H1 (cell line): Measurements from ENCODE around the gene TPPP. TPM values are rescaled to one million over a fixed set of nuclear protein-coding genes. Genes with fewer than 3 reads are reported as not detected.
A peak's percentile ranks its signal among the peaks of the same experiment; 100 is the strongest.

Source experiments
- CTCF ChIA-PET: fragments of 300-600 bp; sonication (Branson Sonifier 250); formaldehyde crosslinking; loops from one replicate; lab custom pipeline; 2021; ENCODE audit not compliant: partially characterized antibody; lab: Charles Lee
- POLR2A ChIA-PET: fragments of 300-600 bp; sonication (Branson Sonifier 250); formaldehyde crosslinking; loops from one replicate; lab custom pipeline; 2021; ENCODE audit warnings: inconsistent platforms; ENCODE audit not compliant: partially characterized antibody; lab: Charles Lee
- DNase-seq, 2 experiments: peaks; one replicate each; pipeline versions ENCODE4 v3.0.0 to v3.0.0-alpha.2; 2010 to 2022; ENCODE audit warnings: low spot score in 2 of 2, low read depth in 1 of 2, mixed read lengths in 1 of 2
- FAIRE-seq: peaks from 2 replicates; lab custom pipeline; 2011; peaks lifted over from hg19 to GRCh38; lab: Jason Lieb, UNC
- H2AFZ ChIP-seq: 2 replicates; pipeline ENCODE4 v1.8.1; 2012; ENCODE audit warnings: low read length, inconsistent platforms
- H2AK5ac ChIP-seq: 2 replicates; pipeline ENCODE4 v1.6.1; 2013; ENCODE audit warnings: low read depth, low read length
- H2BK120ac ChIP-seq: replicated peaks from 2 replicates; pipeline ENCODE3; 2013; ENCODE audit warnings: low read depth, low read length, inconsistent platforms
- H2BK12ac ChIP-seq: 2 replicates; pipeline ENCODE4 v1.6.1; 2013; ENCODE audit warnings: low read depth, low read length
- H2BK15ac ChIP-seq: 2 replicates; pipeline ENCODE4 v1.6.1; 2013; ENCODE audit warnings: low read length
- H2BK20ac ChIP-seq: 2 replicates; pipeline ENCODE4 v1.6.1; 2013; ENCODE audit warnings: low read length
- H2BK5ac ChIP-seq: 2 replicates; pipeline ENCODE4 v1.6.1; 2013; ENCODE audit warnings: low read depth, low read length
- H3K14ac ChIP-seq: 2 replicates; pipeline ENCODE4 v1.6.1; 2013; ENCODE audit warnings: inconsistent platforms; ENCODE audit not compliant: insufficient read length
- H3K18ac ChIP-seq: 2 replicates; pipeline ENCODE4 v1.6.1; 2013; ENCODE audit warnings: low read length; ENCODE audit errors: extremely low read depth
- H3K23ac ChIP-seq: 2 replicates; pipeline ENCODE4 v1.6.1; 2013; ENCODE audit warnings: inconsistent platforms; ENCODE audit not compliant: insufficient read length
- H3K23me2 ChIP-seq: 2 replicates; pipeline ENCODE4 v1.6.1; 2013; ENCODE audit warnings: low read depth, low read length
- H3K27ac ChIP-seq: 2 replicates; pipeline ENCODE4 v1.6.1; 2011; ENCODE audit warnings: low read depth, low read length, inconsistent platforms
- H3K27me3 ChIP-seq, 4 experiments: replicated peaks in 1 of 4; 1 replicate in 1 of 4; 2 replicates in 3 of 4; pipeline versions ENCODE4 v1.6.1 to v1.8.1; 2011 to 2013; ENCODE audit warnings: low read length in 3 of 4, mild to moderate bottlenecking in 3 of 4, inconsistent platforms in 2 of 4, mixed read lengths in 2 of 4, moderate library complexity in 1 of 4; ENCODE audit not compliant: control insufficient read depth in 3 of 4, insufficient read depth in 3 of 4; ENCODE audit errors: extremely low read depth in 1 of 4
- H3K36me3 ChIP-seq, 4 experiments: 2 replicates each; pipeline versions ENCODE4 v1.6.1 to v1.8.1; 2011 to 2013; ENCODE audit warnings: mild to moderate bottlenecking in 4 of 4, low read length in 3 of 4, moderate library complexity in 2 of 4, control low read depth in 1 of 4, inconsistent platforms in 1 of 4; ENCODE audit not compliant: insufficient read depth in 4 of 4, control insufficient read depth in 2 of 4
- H3K4ac ChIP-seq: replicated peaks from 2 replicates; pipeline ENCODE3; 2013; ENCODE audit warnings: low read length, low read depth, mixed read lengths, inconsistent platforms; ENCODE audit not compliant: insufficient read length
- H3K4me1 ChIP-seq, 4 experiments: replicated peaks in 1 of 4; 1 replicate in 1 of 4; 2 replicates in 3 of 4; pipeline versions ENCODE4 v1.6.1 to v1.8.1; 2011 to 2013; ENCODE audit warnings: low read length in 3 of 4, inconsistent platforms in 2 of 4, mixed read lengths in 1 of 4; ENCODE audit not compliant: insufficient read depth in 4 of 4, control insufficient read depth in 3 of 4
- H3K4me2 ChIP-seq, 2 experiments: 2 replicates each; pipeline versions ENCODE4 v1.6.1 to v1.8.1; 2011 to 2013; ENCODE audit warnings: low read depth in 2 of 2, low read length in 2 of 2, control low read depth in 1 of 2, inconsistent platforms in 1 of 2, mild to moderate bottlenecking in 1 of 2; ENCODE audit not compliant: insufficient read depth in 1 of 2
- H3K4me3 ChIP-seq, 4 experiments: fragments of 200-600, 300-600 bp in 1 of 4; sonication (generic), shearing (Covaris generic), sonication (Bioruptor Twin) in 1 of 4; 2 replicates each; pipeline versions ENCODE4 v1.5.1 to v1.8.1; 2011 to 2016; ENCODE audit warnings: low read length in 4 of 4, low read depth in 3 of 4, control low read depth in 2 of 4, inconsistent platforms in 2 of 4, mild to moderate bottlenecking in 2 of 4, mixed read lengths in 1 of 4, moderate library complexity in 1 of 4; ENCODE audit not compliant: insufficient read depth in 2 of 4; ENCODE audit errors: extremely low read depth in 1 of 4
- H3K56ac ChIP-seq: replicated peaks from 2 replicates; pipeline ENCODE3; 2013; ENCODE audit warnings: low read depth, mild to moderate bottlenecking, mixed read lengths, low read length, inconsistent platforms; ENCODE audit not compliant: insufficient read length
- H3K79me1 ChIP-seq: 2 replicates; pipeline ENCODE4 v1.6.1; 2013; ENCODE audit warnings: low read depth, low read length, control low read depth
- H3K79me2 ChIP-seq, 2 experiments: 2 replicates each; pipeline versions ENCODE4 v1.6.1 to v1.8.1; 2012 to 2013; ENCODE audit warnings: low read length in 2 of 2, mild to moderate bottlenecking in 2 of 2, inconsistent platforms in 1 of 2; ENCODE audit not compliant: insufficient read depth in 2 of 2, control insufficient read depth in 1 of 2
- H3K9ac ChIP-seq, 4 experiments: replicated peaks in 1 of 4; 1 replicate in 1 of 4; 2 replicates in 3 of 4; pipeline versions ENCODE4 v1.6.1 to v1.8.1; 2011 to 2013; ENCODE audit warnings: low read depth in 3 of 4, low read length in 3 of 4, control low read depth in 2 of 4, mild to moderate bottlenecking in 2 of 4, moderate library complexity in 2 of 4, inconsistent platforms in 1 of 4; ENCODE audit errors: extremely low read depth in 1 of 4
- H3K9me3 ChIP-seq, 2 experiments: 2 replicates each; pipeline versions ENCODE4 v1.6.1 to v1.8.1; 2012 to 2013; ENCODE audit warnings: mild to moderate bottlenecking in 2 of 2, moderate library complexity in 2 of 2, control low read depth in 1 of 2, inconsistent platforms in 1 of 2, low read depth in 1 of 2, low read length in 1 of 2, mixed read lengths in 1 of 2; ENCODE audit not compliant: insufficient read depth in 2 of 2
- H4K20me1 ChIP-seq, 2 experiments: replicated peaks in 1 of 2; 2 replicates each; pipeline versions ENCODE3 to v1.8.1; 2011 to 2013; ENCODE audit warnings: inconsistent platforms in 2 of 2, low read length in 2 of 2, mild to moderate bottlenecking in 1 of 2; ENCODE audit not compliant: insufficient read depth in 2 of 2, control insufficient read depth in 1 of 2
- H4K5ac ChIP-seq: 2 replicates; pipeline ENCODE4 v1.6.1; 2013; ENCODE audit warnings: low read length, low read depth, mixed read lengths, inconsistent platforms; ENCODE audit not compliant: insufficient read length
- H4K8ac ChIP-seq: 2 replicates; pipeline ENCODE4 v1.8.0; 2013; ENCODE audit warnings: mild to moderate bottlenecking, moderate library complexity, low read length, inconsistent platforms; ENCODE audit not compliant: insufficient read depth; ENCODE audit errors: extremely low read depth
- H4K91ac ChIP-seq: replicated peaks from 2 replicates; pipeline ENCODE3; 2013; ENCODE audit warnings: low read length, mixed read lengths, inconsistent platforms; ENCODE audit not compliant: insufficient read length
- CBX5 ChIP-seq: fragments of 300-800, 300-1000 bp; sonication (generic); IDR thresholded peaks from 2 replicates; pipeline ENCODE4 v1.7.1; 2016; ENCODE audit warnings: antibody characterized with exemption, low read length, low read depth
- CTCF ChIP-seq, 3 experiments: IDR thresholded peaks; 1 replicate in 2 of 3; 2 replicates in 1 of 3; pipeline versions ENCODE4 v1.5.1 to v1.6.1; 2011; ENCODE audit warnings: low read length in 3 of 3, mild to moderate bottlenecking in 3 of 3, inconsistent platforms in 2 of 3, low read depth in 1 of 3, moderate library complexity in 1 of 3; ENCODE audit not compliant: insufficient read depth in 1 of 3; ENCODE audit errors: control extremely low read depth in 1 of 3
- JUND ChIP-seq: IDR thresholded peaks from 2 replicates; pipeline ENCODE4 v1.6.1; 2011; ENCODE audit warnings: mild to moderate bottlenecking, improper control_type of control experiment, low read length
- NRF1 ChIP-seq: IDR thresholded peaks from 2 replicates; pipeline ENCODE4 v1.6.1; 2011; ENCODE audit warnings: mild to moderate bottlenecking, low read depth, low read length, improper control_type of control experiment
- POLR2AphosphoS5 ChIP-seq: IDR thresholded peaks from 2 replicates; pipeline ENCODE4 v1.6.1; 2011; ENCODE audit warnings: low read depth, low read length
- POU5F1 ChIP-seq: IDR thresholded peaks from 2 replicates; pipeline ENCODE4 v1.6.1; 2011; ENCODE audit warnings: low read depth, mild to moderate bottlenecking, low read length, moderate library complexity
- RAD21 ChIP-seq, 2 experiments: IDR thresholded peaks in 1 of 2; conservative IDR thresholded peaks in 1 of 2; 2 replicates each; pipeline ENCODE4 v1.6.1; 2011; ENCODE audit warnings: low read depth in 2 of 2, low read length in 2 of 2, improper control_type of control experiment in 1 of 2, inconsistent platforms in 1 of 2, mild to moderate bottlenecking in 1 of 2, moderate library complexity in 1 of 2
- SP4 ChIP-seq: IDR thresholded peaks from 2 replicates; pipeline ENCODE4 v1.6.1; 2012; ENCODE audit warnings: low read length, inconsistent platforms
- WGBS, 2 experiments: shearing (Covaris generic) in 1 of 2; methylation state at CpG; one replicate each; pipeline versions ENCODE4 v1.1.6 to v1.1.7; 2013 to 2015; ENCODE audit warnings: low lambda C conversion rate in 2 of 2, mixed read lengths in 2 of 2, inconsistent platforms in 1 of 2, low coverage in 1 of 2, missing lambda C conversion rate in 1 of 2; ENCODE audit not compliant: insufficient replicate concordance in 2 of 2, insufficient coverage in 1 of 2, insufficient read length in 1 of 2; ENCODE audit errors: extremely low coverage in 1 of 2, missing lambda C conversion rate in 1 of 2; 5-methylcytosine and 5-hydroxymethylcytosine counted together
- polyA plus RNA-seq, 7 experiments: library from polyadenylated mRNA; depleted of rRNA in 3 of 7; stranded (reverse) in 5 of 7; unstranded in 2 of 7; fragments of >200 nt in 5 of 7; fragments of 200-250 nt in 2 of 7; gene quantifications; 1 replicate in 5 of 7; 2 replicates in 1 of 7; 4 replicates in 1 of 7; pipeline versions ENCODE4 v1.2.1 to v1.2.3, GENCODE V29; 2011 to 2013; ENCODE audit warnings: missing spikeins in 2 of 7, mixed read lengths in 2 of 7
- total RNA-seq: library from RNA; stranded (reverse); fragmentation: NEBNext Ultra II Directional; extraction: Animal tissue kit (Norgen Biotek cat#: 25700); gene quantifications from 2 replicates; pipeline ENCODE4 v1.2.1, GENCODE V29; 2021

The TPPP gene
- total and polyA plus RNA-seq, 2 of the 8 experiments (the other 6 are each of a cell fraction or from before 2014, with no cell fraction given): 0.36 to 0.93 TPM

DNA sequence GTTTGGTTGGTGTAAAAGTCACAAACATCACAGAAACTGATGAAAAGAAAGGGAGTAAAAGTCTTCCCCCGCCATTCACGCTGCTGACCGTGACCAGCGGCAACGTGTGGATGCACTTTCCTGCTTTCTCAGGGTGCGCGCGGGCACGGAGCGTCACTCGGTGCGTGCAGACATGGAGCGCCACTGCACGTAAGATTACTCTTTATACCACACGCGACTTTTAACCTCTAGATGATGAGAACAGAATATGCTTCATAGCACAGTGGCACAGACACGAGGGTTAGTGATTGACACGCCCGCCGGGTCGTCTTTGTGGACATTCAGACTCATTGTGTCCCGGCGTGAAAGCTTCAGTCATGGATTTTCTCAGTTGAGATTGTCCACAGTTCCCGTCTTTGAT, 65.3 kb downstream of the TPPP start:
- no peak overlapping the region for H3K27ac ChIP-seq
- CTCF ChIA-PET: interaction anchor here (0.9 to 1.2 kb wide), 2 partner anchors 15 to 158 kb away, joined by 3 read pairs; no protein-coding TSS in a partner anchor

More for the DNA sequence above, 65.3 kb downstream of the TPPP start:
- H3K36me3 ChIP-seq: peaks cover 0 to 31% (median 24%) of the 10 kb centered on the region in 4 experiments; a peak in 6 of 8 replicates
- no peak overlapping the region for H4K5ac ChIP-seq
- H3K79me1 ChIP-seq: peaks cover 3% of the 10 kb centered on the region; the same call in 1 of the 2 replicates
- TF ChIP-seq CBX5: no peak
- TF ChIP-seq RAD21 (IDR thresholded peaks at IDR 0.05 in 1 of 2, conservative IDR thresholded peaks at IDR 0.05 in 1 of 2; ENCODE audit: low read depth in 2 of 2, low read length in 2 of 2): no peak
- TF ChIP-seq POLR2AphosphoS5: no peak
- no peak for TF ChIP-seq SP4
- no peak for TF ChIP-seq POU5F1
- TF ChIP-seq NRF1: no peak
- TF ChIP-seq JUND: no peak
- TF ChIP-seq CTCF (IDR thresholded peaks at IDR 0.05; ENCODE audit: control extremely low read depth in 1 of 3, insufficient read depth in 1 of 3, low read depth in 1 of 3, low read length in 3 of 3): no peak
- TF ChIP-seq, all 59 proteins: peak for 0
- WGBS, 2 experiments: 97% methylated on average over 24 of the region's 24 CpGs; no CpG with 5 or more reads in 1 of the 2 experiments
- Histone ChIP-seq H2BK12ac (no peak overlapping the region), H3K79me2 (peaks cover 0 to 4% of the 10 kb centered on the region in 2 experiments; a peak in 1 of 4 replicates), H3K4me2 (no peak overlapping the region), H3K4ac (no peak overlapping the region), H4K20me1 (peaks cover 1 to 4% of the 10 kb centered on the region in 2 experiments), H4K91ac (no peak overlapping the region), H3K4me1 (no peaks in the 10 kb centered on the region; a peak in 1 of 7 replicates), H4K8ac (no peak overlapping the region), H2AK5ac (no peak overlapping the region), H3K14ac (no peak overlapping the region), H2BK15ac (no peak overlapping the region), H3K23ac (no peak overlapping the region), H2BK5ac (no peak overlapping the region), H3K4me3 (no peak overlapping the region), H3K23me2 (no peaks in the 10 kb centered on the region), H2BK20ac (no peak overlapping the region), H3K9ac (no peak overlapping the region), H3K27me3 (no peaks in the 10 kb centered on the region), H3K18ac (no peak overlapping the region), H2AFZ (no peak overlapping the region), H2BK120ac (no peak overlapping the region), H3K9me3 (no peaks in the 10 kb centered on the region), H3K56ac (no peak overlapping the region)
- POLR2A ChIA-PET: interaction anchor here (0.7 kb wide), 1 partner anchor 131 kb away, joined by 3 read pairs; no protein-coding TSS in a partner anchor
- no peak for FAIRE-seq
- peak in 1 of 2 experiments; percentile 11 for DNase-seq
